LNCaP clone FGC (cell line): Measurements from ENCODE around the gene RAPSN.

Experiments
- DNase-seq: peaks from one replicate; pipeline ENCODE4 v3.0.0-alpha.2; 2011; ENCODE audit warnings: low read depth
- H3K4me3 ChIP-seq: 2 replicates; pipeline ENCODE4 v1.5.1; 2011; ENCODE audit warnings: mild to moderate bottlenecking, low read depth, low read length, control low read depth
- TF ChIP-seq, protein P1 (sequence below): IDR thresholded peaks from 2 replicates; pipeline ENCODE4 v1.5.1; 2012; ENCODE audit warnings: mild to moderate bottlenecking; ENCODE audit not compliant: control insufficient read depth, insufficient read depth; ENCODE audit errors: extremely low read depth

Gene RAPSN

DNA sequence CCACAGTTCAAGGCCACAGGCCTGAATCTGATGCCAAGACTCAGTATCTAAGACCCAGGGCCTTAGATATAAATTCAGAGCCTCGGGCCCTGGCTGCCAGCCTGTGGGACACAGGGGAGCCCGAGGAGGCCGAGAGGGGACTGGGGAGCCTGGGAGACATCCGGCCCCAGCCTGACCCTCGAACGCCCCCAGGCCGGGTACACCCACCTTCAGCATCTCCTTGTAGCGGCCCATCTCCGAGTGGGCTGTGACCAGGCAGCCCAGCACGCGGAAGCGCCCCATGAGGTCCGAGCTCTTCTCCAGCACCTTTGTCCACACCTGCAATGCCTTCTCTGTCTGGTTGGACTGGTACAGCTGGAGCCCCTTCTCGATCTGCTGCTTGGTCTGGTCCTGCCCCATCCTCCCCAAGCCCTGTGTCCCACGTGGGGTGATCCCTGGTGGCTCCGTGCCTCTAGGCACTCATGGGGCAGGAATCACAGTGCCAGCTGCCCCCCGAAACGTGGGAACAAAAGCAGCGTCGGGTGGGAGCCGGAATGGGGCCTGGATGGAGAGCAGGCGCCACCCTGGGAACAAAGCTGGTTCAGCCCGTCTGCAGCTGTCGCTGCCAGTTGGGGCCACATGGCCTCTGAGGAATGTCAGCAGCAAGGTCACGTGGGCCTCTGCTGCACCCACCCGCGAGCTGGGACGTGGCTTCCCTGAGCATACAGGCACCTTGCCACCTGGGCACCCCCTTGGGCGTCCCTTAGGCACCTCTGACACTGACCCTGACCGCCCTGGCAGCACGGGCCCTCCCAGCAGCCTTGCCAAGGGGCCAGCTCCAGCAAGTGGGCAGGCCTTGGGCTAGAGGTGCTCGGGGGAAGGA is at the start of gene RAPSN:
Gene RAPSN, minus strand, starts transcription at position 571 of the 862 bp plus-strand sequence. Its CDS starts 172 bp downstream, at position 399.
- DNase-seq, result no peak
- TF ChIP-seq, protein P1, sequence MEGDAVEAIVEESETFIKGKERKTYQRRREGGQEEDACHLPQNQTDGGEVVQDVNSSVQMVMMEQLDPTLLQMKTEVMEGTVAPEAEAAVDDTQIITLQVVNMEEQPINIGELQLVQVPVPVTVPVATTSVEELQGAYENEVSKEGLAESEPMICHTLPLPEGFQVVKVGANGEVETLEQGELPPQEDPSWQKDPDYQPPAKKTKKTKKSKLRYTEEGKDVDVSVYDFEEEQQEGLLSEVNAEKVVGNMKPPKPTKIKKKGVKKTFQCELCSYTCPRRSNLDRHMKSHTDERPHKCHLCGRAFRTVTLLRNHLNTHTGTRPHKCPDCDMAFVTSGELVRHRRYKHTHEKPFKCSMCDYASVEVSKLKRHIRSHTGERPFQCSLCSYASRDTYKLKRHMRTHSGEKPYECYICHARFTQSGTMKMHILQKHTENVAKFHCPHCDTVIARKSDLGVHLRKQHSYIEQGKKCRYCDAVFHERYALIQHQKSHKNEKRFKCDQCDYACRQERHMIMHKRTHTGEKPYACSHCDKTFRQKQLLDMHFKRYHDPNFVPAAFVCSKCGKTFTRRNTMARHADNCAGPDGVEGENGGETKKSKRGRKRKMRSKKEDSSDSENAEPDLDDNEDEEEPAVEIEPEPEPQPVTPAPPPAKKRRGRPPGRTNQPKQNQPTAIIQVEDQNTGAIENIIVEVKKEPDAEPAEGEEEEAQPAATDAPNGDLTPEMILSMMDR, result no peak
- H3K4me3 ChIP-seq, result no peak within 1 kb of the TSS

DNA sequence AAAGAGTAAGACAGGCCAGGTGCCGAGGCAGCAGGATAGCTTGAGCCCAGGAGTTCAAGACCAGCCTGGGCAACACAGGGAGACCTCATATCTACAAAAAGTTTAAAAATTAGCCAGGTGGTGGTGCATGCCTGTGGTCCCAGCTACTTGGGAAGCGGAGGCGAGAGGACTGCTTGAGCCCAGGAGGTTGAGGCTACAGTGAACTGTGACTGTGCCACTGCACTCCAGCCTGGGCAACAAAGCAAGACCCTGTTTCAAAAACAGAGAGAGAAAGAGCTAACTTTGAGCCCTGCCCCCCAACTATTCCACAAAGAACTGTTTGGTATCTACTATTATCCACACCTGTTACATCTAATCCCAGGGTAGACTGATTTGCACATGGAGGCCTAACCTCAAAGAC is 49.2 kb upstream of the RAPSN start:
- TF ChIP-seq, protein P1, result no peak
- no peak overlapping the region for H3K4me3 ChIP-seq
- DNase-seq, result no peak

DNA sequence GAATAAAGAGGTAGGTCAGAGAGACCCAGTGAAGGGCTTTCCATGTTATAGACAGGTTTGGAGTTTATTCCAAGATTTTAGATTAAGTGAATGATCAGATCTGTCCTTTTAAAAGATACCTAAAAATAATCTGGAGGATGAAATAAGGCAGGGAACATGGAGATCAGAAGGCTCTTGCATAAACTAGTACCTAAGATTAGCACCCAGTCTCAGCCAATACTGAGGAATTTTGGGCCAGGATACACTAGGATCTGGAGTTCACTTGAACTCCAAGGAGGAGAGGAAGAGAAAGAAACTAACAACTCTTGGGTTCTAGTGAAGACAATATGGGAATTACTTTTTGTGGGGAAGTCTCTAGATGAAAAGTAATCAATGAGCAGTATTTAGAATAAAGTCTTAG is 47.9 kb upstream of the RAPSN start:
- H3K4me3 ChIP-seq, result no peak overlapping the region
- TF ChIP-seq, protein P1, result no peak
- DNase-seq, result no peak

DNA sequence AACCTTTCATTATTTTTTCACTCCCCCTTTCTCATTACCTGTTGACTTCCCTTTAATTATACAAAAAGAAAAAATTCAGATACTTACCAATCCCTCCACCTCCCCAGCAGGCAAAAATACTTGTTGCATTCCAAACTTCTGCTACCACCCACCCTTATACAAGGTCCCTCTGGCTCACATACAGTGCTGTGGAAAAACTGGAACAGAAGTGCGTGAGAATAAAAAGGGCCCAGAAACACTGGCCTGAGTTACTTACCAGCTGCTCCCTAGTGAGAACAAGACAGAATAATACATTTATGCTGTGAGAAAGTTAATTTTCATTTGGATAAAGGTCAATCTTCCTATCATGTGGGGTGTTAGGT is 46.9 kb upstream of the RAPSN start:
- H3K4me3 ChIP-seq, result no peak overlapping the region
- DNase-seq, result no peak
- TF ChIP-seq, protein P1, result no peak

DNA sequence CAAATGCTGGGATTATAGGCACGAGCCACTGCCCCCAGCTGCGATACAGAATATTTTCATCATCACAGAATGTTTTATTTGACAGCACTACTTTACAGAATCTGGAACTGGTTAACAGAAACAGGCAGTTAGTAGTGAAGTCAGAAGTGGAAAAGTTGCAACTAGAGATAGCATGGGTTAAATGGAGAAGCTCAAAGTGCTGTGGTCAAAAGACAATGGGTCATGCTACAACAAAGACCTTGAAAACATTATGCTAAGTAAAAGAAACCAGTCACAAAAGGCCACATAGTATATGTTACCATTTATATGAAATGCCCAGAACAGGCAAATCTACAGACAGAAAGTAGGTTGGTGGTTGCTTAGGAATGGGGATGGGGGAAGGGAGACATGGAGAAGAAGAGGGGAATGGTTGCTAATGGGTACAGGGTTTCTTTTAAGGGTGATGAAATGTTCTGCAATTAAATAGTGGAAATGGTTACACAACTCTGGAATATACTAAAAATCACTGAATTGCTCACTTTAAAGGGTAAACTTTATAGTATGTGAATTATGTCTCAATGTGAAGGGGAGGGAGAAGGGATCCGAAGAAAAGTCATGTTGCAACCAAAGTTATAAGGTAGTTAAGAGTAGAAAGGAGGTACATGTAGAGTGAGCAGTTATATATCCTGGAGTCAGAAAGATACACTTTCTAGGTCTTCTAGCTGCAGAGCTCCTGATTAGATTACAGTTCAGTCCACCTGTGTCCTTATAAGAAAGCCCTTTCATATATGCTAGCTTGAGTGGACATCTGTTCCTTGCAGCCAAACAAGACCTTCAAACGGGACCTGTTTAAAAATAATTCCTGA is 46.3 kb upstream of the RAPSN start:
- TF ChIP-seq, protein P1, result no peak
- H3K4me3 ChIP-seq, result no peak overlapping the region
- no peak for DNase-seq

DNA sequence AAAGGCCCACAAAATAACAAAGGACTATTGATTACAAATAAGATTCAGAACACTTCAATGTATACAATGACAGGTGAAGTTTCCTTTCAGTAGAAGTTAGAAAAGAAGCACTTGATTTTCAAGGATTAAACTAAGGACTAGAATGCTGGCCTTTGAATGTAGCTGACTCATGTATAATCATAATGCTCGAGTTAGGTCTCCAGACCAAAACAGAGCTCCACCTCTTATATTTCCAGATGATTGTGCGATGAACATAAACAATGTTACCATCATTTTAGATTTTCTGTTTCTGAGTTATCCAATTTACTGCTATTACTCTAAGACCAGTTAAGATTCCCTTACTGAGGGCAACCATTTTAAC is 40.4 kb upstream of the RAPSN start:
- H3K4me3 ChIP-seq, result no peak overlapping the region
- DNase-seq, result no peak
- TF ChIP-seq, protein P1, result no peak
